ENCODE data around the gene TMIE.
"Not testable (repeated sequence)": the region's sequence is repeated elsewhere in the genome, so short reads cannot be mapped to it uniquely, and the experiment has no call there.

TMIE gene

DNA sequence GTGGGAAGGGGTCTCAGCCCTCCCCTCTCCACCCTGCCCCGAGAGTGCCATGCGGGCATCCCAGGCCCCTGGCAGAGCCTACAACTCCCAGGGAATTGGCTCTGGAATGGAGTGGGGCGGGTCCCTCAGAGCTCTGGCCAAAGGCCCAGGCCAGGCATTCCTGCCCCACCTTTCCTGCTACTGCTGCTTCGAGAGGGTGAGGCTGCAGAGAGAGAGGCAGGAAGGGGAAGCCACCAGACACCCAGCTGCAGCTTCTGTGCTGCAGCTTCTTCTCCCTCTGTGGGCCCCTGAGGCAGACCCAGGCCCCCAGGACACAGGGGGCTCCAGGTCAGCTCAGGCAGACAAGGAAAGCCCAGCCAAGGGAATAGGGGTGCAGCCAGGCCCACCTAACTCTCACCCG lies 10.4 kb upstream of the TMIE start:
- DNase-seq, result no peak

DNA sequence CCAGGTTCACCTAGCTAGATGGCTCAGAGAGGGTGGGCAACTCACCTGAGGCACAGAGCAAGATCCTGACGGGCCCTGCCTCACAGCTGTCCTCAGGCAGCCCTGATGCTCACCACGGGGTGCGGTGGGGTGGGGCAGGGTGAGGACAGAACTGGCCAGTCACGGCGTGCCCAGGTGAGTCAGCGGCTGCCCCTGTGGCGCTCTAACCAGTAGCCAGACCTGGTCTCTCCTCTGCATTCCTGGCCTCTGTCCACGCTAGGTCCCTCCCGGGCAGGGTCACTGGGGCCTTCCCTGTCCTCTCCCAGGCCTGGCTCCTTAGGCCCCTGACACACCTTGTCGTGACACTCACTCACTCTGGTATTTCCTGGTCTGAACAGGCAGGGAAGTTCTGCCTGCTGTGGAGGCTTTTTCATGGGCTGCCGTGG lies 8.6 kb upstream of the TMIE start:
- DNase-seq, result no peak

DNA sequence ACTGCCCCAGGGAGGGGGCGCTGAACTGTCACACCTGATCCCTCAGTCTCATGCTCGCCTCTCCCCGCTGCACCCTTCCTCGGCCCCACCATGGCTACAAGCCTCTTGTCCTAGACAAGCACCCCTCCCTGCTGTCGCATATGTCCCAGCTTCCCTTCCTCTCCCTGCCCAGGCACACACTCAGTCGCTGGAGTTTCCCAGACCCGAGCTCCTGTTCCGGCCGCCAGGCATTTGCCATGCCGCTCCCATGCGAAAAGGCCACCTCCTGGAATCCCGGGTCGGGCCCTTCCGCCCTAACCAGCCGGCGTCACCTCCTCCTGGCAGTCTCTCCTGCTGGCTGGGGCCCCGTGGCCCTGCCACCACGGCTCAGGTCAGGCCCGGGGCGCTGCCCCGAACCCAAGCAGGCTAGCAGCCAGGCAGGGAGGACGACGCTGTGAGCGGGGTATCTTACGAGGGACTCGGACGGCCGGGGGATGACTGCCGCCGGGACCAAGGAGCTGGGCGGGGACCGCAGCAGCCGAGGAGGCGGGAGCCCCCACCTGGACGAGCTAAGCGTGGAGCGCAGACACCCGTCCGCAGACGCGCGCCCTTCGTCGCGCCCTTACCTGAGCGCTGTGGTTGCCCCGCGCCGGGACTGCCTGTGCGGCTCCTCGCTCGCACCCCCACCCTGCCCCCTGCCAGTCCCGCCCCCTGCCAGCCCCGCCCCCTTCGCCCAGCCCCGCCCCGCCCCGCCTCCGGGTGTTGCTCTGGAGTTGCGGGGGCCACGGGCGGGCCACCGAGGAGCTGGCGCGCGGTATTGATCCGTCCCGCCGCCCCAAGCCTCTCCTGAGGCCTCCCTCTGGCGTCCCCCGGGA lies 7.9 kb upstream of the TMIE start, which contains the start of gene ALS2CL:
Gene ALS2CL, minus strand, starts transcription at position 642 of the 854 bp plus-strand sequence. CDS start 4,239 bp downstream, outside the sequence.
- no peak for DNase-seq

DNA sequence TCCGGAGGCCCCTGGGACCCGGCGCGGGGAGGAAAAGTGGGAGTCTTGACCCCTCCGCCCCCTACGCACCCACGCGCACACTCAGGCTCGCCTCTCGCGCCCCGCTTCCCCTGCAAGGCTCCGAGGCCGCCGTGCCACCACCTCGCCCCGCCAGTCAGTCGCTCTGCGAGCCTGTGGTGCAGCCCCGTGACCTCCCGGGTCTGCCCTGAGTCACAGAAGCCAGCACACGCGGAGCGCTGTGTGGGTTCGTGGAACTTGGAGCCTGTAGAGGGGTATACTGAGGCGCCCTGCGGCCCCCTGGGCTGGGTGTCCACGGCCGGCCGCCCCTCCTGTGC lies 7.3 kb upstream of the TMIE start:
- no peak for DNase-seq

DNA sequence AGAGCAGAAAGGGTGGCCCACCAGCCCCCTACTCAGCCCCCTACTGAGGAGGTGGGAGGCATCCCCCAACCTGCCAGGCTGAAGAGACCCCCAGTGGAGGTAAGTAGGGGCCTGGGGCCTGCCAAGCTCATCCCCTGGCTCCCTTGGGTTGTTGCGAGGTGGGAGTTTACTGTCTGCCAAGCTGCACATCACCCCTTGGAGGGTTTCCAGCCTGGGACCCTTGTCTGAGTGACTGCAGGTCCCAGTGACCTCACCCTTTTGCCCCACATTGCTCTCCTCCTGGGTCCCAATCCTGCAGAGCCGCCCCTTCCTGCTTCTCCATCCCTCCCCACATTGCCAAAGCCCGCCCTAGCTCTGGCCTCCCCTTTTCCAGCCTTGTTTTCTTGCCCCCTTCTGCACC lies 6.7 kb upstream of the TMIE start:
- DNase-seq, result no peak

DNA sequence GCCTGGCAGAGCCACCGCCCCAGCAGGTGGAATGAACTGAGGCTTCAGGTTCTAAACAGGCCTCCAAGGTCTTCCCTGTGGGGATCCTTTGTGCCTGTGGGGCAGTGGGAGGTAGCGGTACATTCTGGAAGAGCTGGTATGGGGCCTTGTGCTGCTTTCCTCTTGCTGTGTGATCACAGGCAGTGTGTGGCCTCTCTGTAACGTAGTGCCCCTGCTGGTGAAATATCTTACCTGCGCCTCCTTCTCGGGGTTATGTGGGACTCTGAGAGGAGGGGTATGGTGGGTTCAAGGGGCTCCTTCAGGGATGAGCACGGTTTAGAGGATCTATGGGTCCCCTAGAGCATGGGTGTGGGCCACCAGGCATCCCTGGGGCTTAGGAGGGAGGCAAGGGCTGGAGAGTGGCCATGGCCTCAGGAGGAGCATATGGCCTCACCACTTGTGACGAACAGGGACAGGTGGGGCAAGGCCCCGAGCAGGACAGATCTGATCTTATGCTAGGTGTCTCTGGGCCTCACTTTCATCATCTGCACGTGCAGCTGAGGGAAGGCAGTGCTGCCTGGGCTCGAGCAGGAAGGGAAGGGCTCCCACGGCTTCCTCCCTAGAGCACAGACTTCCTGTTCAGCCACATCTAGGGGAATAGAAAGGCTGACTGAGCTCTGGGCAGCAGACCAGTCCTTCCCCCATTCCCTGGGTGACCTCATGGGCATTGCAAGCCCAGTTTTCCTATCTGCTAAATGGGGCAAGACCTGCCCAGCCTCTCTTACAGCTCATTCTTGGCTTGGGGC lies 5.8 kb upstream of the TMIE start:
- DNase-seq, result no peak

DNA sequence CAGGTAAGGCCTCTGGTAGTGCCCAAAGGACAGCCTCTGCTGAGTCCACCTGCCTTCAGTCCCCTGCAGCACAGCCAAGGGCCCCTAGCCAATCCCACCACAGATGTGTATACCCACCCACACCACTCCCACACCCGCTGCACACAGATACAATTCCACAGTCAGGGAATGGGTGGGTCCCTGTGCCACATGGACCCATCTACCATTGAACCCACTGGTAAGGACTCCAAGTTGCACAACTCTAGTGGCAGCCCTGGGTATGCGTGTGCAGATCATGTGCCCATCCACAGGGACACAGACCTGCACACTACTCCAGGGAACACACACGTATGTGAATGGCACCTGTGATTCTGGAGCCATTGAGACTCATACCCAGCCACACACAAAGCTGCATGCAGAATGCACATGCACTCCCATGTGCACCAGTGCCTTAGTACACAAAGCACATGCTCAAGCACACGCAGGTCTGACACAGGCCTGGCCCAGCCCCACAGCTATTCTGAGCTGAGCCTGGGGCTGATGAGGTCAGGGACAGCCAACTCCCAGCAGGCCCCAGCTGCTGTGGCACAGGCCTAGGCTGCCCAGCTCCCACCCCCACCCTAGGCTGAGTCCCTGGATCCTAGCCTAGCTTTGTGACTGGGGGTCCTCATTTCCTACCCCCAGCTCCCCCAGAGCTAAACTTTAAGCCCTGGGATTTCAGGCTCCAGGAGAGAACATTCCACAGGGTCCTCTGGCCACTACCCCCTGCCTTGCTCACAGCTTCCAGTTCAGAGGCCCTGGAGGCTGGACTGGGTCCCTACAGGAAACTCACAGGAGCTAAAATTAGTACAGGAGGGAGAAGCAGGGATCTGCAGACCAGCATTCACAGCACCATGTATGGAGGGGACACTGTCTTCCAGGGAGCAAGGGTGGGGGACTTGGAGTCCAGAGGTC lies 5.0 kb upstream of the TMIE start:
- no peak for DNase-seq

DNA sequence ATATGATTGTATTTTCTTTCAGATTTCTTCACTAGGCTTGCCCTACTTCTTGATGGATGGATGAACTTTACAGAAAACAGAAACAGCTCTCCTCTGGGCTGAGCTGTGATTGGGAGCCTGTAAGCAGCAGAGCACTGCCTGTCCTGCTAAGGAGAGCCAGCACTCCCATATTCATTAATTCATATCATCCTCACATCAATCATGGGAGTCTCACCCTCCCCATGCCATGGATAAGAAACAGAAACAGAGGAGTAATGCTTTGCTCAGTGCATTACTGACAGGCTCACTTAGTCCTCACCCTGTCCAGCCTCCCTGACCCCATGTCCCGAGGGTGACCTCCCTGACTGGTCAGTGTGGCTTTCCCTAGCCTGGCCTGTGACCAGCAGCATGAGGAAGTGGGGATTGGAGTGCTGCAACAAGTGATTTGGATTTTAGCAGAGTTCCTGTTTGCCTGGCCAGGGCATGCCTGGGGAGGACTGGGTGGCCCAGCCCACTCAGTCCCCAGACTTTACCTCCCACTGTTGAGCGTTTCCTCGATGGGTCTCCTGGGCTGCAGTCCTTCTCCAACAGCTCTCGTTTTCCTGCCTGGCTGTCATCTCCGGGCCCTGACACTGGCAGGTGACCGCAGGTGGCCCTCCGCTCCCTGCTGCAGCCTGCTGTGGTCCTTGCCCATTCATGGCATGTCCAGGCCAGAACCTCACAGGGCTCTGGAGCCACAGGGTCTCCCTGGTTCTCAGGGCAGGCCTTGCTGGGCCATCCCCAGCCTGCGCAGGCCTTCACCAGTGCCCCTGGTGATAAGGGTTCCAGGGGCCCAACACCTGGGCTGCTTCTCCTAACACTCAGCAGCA lies 1.3 kb upstream of the TMIE start:
- no peak for DNase-seq

DNA sequence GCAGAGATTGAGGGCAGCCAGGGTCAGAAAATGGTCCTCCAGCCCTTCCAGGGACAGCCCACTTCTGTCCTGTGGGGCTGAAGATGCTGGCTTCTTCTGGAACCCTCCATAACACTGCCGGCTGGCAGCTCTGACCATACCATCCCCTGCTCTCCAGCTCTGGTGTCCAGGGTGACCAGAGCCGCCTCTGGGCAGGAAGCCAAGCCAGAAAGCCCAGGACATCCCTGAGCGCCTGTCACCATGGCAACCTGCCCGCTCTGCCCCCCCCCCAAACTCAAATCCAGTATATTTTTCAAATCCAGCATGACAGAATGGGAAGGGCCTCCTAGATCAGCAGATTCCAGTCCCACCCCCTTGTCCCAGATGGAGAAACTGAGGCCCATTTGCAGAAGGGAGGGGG lies 420 bp upstream of the TMIE start:
- DNase-seq, result no peak

DNA sequence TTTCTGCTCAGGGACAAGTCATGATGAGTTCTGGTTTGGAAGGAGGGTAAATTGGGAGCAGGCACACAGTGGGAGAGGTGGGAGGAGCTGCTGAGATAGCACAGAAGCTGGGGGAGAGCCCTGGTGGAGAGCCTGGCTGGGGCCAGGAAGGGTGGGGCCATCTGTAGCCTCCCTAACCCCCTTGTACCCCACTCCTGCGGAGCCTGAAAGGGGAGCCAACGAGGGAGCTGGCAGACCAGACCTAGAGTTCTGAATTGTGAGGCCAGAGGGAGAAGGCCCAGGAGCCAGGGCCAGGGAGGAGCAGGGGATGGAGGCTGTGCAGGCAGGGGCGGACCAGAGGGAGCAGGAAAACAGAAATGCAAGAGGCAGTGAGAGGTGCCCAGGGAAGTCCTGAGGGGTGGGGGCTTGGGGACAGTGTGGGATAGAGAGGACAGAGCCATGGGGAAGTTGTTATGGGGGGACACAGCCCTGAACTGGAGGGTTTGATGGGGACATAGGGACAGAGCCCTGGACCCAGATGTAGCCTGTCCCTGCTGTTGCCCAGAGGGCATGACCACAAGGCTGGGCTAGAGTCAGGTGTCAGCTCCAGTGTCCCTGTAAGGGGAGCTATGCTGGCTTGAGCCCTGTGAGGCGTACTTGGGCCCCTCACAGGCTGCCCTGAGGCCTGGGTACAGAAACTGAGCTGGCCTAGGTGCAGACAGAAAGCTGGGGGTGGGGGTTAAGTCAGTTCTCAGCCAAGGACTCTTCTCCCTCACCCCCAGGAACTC lies 1.2 kb downstream of the TMIE start:
- no peak for DNase-seq

DNA sequence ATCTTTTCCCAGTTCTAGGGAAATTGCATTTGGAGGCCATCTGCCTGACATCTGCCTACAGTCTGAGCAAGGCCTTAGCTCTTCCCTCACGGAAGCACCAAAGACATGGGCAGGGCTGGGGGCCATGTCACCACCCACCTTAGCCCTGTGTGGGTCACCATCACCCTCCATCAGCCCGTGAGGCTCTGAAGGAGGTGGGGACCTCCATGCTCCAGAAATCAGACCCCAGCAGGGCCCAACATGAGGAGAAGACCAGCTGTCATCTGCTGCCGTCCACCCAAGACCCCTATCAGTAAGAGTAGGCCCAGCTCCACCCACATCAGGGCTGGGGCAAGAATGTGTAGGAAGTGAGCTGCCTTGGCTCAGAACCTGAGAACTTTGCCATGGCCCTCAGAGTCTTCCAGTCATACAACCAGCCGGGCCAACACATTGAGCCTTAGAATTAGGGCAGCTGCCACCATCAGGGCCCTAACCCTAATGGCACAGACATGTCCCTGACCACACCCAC lies 1.9 kb downstream of the TMIE start:
- no peak for DNase-seq

DNA sequence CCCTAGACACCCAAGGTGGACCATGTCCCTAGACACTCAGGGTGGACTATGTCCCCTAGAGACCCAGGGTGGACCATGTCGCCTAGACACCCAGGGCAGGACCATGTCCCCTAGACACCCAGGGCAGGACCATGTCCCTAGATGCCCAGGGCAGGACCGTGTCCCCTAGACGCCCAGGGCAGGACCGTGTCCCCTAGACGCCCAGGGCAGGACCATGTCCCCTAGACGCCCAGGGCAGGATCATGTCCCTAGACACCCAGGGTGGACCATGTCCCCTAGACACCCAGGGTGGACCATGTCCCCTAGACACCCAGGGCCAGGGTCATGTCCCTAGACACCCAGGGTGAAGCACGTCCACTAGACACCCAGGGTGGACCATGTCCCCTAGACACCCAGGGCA lies 3.2 kb downstream of the TMIE start:
- not testable (repeated sequence) for DNase-seq

DNA sequence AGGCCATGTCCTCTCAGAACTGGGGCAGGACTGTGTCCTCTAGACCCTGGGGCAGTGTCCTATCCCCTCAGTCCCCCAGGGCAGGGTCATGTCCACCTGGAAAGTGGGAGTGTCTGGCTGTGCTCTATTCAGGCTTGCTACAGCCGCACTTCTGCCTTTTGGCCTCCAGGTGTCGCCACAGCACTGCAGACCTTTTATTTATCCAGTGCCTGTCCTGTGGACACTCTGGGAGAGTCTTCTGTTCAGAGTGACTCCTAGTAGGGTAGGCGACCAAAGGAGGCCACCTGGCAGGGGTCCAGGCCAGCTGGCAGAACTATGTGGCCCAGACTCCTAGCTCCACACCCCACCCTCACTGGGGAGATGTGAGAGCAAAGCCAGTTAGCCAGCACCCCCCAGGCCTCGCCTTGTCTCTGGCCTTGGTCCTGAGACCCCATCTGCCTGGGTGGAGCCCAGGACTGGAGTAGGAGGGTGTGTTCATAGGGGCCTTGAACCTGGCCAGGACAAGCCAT lies 3.9 kb downstream of the TMIE start:
- DNase-seq, result no peak

DNA sequence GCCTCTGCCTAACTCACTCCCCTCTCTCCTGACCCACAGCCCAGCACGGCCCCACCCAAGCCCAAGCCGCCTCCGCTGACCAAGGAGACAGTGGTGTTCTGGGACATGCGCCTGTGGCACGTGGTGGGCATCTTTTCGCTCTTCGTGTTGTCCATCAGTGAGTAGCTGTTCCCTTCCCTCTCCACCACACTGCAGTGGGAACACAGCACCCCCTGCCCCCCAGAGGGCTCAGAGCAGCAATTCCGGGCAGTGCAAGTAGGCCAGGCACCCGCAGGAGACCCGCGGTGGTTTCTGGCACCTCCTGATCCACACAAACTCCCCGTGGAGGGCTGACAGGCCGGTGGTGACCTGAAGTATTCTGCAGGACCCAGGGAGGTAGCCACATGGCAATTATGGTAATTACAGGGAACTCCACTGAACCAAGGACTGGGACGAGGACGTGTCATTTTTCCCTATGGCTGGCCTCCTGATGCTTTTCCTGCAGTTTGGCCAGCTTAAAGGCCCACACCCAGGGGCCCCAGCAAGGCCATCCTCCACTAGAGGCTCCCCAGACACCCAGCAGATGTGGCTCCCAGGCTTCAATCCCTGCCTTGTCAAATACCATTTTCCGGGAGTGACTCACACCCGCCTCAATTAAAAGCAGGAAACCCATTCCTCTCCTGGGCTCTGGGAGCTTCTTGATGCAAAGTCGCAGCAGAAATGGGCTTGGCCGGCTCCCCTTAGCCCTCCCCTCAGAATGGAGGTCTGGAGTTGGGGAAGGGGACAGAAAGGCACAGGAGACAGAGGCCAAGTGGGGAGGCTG lies 4.8 kb downstream of the TMIE start:
- DNase-seq, result no peak

DNA sequence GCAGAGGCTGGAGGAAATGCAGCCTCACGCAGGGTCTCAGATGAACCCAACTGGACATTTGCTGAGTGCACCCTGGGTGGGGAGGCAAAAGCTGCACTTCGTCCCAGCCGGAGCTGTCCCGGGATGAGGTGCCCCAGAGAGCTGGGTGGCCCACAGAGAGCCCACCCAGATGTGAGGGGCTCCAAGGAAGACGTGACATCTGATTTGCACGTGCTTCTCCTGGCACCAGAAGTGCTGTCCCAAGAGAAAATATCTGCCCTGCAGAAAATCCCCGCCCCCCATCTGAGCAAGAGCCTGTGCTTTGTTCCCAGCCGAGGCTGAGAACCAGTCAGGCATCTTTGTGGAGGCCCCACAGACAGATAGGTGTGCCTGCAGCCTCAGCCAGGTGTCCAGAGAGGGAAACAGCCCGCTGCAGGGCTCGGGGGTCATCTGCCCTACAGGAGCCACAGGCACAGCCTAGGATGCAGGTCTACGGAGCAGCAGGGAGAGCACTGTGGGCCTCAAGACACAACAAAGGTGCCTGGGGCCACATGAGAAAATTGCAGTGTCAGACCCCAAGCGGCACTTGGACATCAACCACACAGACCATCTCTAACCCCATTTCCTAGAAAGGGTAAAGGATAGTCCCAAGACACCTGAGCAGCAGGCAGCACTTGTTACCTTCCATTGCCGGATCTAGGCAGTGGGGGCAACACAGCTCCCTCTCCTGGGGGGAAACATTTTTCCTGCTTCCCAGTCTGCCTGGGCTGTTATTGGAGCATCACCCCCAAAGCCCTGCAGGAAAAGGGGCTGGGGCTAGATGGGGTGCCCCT lies 5.8 kb downstream of the TMIE start:
- DNase-seq, result no peak

DNA sequence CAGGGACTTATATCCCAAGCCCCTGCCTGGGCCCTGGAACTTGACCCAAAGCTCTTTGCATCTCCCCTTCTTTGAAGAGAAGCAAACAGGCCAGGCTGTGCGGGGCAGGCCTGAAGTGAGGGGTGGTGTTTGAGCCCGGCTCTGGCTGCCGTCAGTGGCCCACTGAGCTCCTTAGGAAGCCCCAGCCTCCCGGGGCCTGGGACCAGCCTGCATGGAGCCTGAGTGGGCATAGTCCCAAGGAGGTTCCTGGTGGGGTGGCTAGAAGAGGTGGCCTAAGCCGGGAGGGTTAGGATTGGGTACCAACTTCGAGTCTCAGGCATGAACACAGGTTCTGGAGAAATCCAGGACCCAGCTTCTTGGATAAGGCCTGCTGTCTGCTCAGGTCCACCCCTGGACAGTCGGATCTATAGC lies 6.4 kb downstream of the TMIE start:
- DNase-seq, result no peak

DNA sequence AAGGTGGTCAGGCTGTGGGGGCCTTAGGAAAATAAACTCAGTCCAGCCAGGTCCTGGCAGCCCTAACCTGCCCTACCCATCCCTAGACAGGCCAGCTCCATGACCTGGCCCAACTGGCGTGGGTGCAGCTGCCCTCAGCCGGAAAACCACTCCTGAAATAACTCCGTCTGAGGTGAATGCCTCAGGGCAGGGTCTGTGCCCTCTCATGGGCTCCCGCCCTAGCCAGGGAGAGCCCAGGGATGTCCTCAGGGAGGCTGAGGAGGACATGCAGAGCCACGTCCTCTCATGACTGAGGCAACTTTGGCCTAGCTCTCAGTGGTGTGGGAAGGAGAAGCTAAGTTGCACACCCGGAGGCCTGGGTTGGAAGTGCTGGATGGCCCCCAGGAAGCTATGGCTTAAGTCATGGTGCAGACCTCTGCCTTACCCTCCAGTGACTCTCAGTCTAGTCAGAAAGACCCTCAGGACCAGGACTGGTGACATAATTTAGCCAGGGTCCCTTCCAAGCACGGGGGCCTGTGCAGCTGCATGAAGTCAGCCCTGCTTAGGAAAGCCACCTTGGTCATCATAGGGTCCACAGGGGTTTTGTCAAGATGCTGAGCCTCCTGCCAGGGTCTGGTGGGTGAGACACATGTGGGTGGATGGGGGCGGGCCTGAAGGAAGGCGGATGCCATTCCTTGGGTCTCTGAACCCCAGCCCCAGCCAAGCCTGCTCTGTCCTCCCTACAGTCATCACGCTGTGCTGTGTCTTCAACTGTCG lies 7.4 kb downstream of the TMIE start:
- DNase-seq, result no peak

DNA sequence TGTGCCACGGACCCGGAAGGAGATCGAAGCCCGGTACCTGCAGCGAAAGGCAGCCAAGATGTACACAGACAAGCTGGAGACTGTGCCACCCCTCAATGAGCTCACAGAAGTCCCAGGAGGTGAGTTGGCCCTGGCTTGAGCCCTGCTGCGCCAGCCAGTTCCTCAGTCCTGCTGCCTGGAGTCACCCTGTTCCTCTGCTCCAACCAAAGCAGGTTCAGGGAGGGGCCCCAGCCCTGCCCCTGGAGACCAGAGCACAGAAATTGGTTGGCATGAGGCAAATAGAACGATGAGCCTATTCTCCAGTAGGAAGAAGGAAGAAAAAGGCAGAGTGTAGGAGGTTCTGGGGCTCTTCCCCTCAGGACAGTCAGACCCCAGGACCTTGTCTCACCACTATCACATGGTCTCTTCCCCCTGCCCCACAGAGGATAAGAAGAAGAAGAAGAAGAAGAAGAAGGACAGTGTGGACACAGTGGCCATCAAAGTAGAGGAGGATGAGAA lies 8.0 kb downstream of the TMIE start:
- DNase-seq, result no peak

Measured in SIG-M5 (cell line).